HEK293 (cell line): Measurements from ENCODE around the gene TVP23C.

ENCODE experiments used
- CTCF ChIA-PET: fragments of 350-600 bp; formaldehyde crosslinking; extraction: SDS; loops from one replicate; lab custom pipeline; 2021; ENCODE audit warnings: antibody characterized with exemption; lab: Yijun Ruan, JAX
- POLR2A ChIA-PET: fragments of 300-600 bp; formaldehyde crosslinking; extraction: SDS; loops from one replicate; lab custom pipeline; 2020; ENCODE audit warnings: antibody characterized with exemption, inconsistent platforms; lab: Yijun Ruan, JAX
- H3K27ac ChIP-seq: fragments of 200-500 bp; sonication (Bioruptor generic); 2 replicates; pipeline ENCODE4 v1.5.1; 2014; ENCODE audit warnings: low read depth, low read length, control low read depth, inconsistent platforms; ENCODE audit errors: extremely low read depth
- H3K36me3 ChIP-seq, 2 experiments: fragments of 200-500 bp in 1 of 2; sonication (Bioruptor generic) in 1 of 2; 1 replicate in 1 of 2; 2 replicates in 1 of 2; pipeline ENCODE4 v1.5.1; 2014 to 2017; ENCODE audit warnings: inconsistent platforms in 2 of 2, low read length in 2 of 2; ENCODE audit not compliant: control insufficient read depth in 2 of 2, insufficient read depth in 1 of 2
- H3K4me1 ChIP-seq: fragments of 200-500 bp; sonication (Bioruptor generic); 2 replicates; pipeline ENCODE4 v1.5.1; 2014; ENCODE audit warnings: mild to moderate bottlenecking, low read length, inconsistent platforms; ENCODE audit not compliant: control insufficient read depth, insufficient read depth
- H3K4me3 ChIP-seq: 2 replicates; pipeline ENCODE4 v1.5.1; 2011; ENCODE audit warnings: low read depth, mild to moderate bottlenecking, control low read depth, low read length, moderate library complexity
- H3K9me3 ChIP-seq: fragments of 200-500 bp; sonication (Bioruptor generic); 2 replicates; pipeline ENCODE4 v1.5.1; 2014; ENCODE audit warnings: low read depth, low read length, inconsistent platforms; ENCODE audit not compliant: control insufficient read depth, insufficient read depth
- AEBP2 ChIP-seq: fragments of 450-650 bp; formaldehyde crosslinking; IDR thresholded peaks from 2 replicates; pipeline ENCODE4 v1.5.1; 2016; ENCODE audit warnings: missing biosample characterization, missing genetic modification characterization, borderline replicate concordance
- KLF16 ChIP-seq: fragments of 450-650 bp; formaldehyde crosslinking; IDR thresholded peaks from 2 replicates; pipeline ENCODE4 v1.5.1; 2017; ENCODE audit warnings: missing biosample characterization, missing genetic modification characterization
- KLF9 ChIP-seq: fragments of 450-650 bp; formaldehyde crosslinking; IDR thresholded peaks from 2 replicates; pipeline ENCODE4 v1.5.1; 2016; ENCODE audit warnings: missing biosample characterization, missing genetic modification characterization, low read depth
- MEIS1 ChIP-seq: sonication (generic); formaldehyde crosslinking; IDR thresholded peaks from 2 replicates; pipeline ENCODE4 v1.8.1; 2022; ENCODE audit warnings: missing genetic modification reagents, mild to moderate bottlenecking, borderline replicate concordance
- YY1 ChIP-seq: fragments of 450-650 bp; formaldehyde crosslinking; IDR thresholded peaks from 2 replicates; pipeline ENCODE4 v1.5.1; 2018; ENCODE audit warnings: missing biosample characterization, missing genetic modification characterization
- YY2 ChIP-seq: fragments of 450-650 bp; formaldehyde crosslinking; IDR thresholded peaks from 2 replicates; pipeline ENCODE4 v1.5.1; 2016; ENCODE audit warnings: missing biosample characterization, missing genetic modification characterization
- ZBTB20 ChIP-seq: fragments of 450-650 bp; formaldehyde crosslinking; IDR thresholded peaks from 2 replicates; pipeline ENCODE4 v1.5.1; 2016; ENCODE audit warnings: missing biosample characterization, missing genetic modification characterization
- ZBTB21 ChIP-seq: fragments of 450-650 bp; formaldehyde crosslinking; IDR thresholded peaks from 2 replicates; pipeline ENCODE4 v1.5.1; 2017; ENCODE audit warnings: missing biosample characterization, missing genetic modification characterization
- ZBTB7A ChIP-seq: fragments of 450-650 bp; formaldehyde crosslinking; IDR thresholded peaks from 2 replicates; pipeline ENCODE4 v1.5.1; 2016; ENCODE audit warnings: low read depth, missing biosample characterization, missing genetic modification characterization
- ZFHX2 ChIP-seq: fragments of 450-650 bp; formaldehyde crosslinking; conservative IDR thresholded peaks from 2 replicates; pipeline ENCODE4 v1.5.1; 2016; ENCODE audit warnings: missing biosample characterization, missing genetic modification characterization
- ZNF155 ChIP-seq: fragments of 450-650 bp; formaldehyde crosslinking; IDR thresholded peaks from 2 replicates; pipeline ENCODE4 v1.5.1; 2016; ENCODE audit warnings: missing biosample characterization, missing genetic modification characterization
- ZNF169 ChIP-seq: fragments of 450-650 bp; formaldehyde crosslinking; IDR thresholded peaks from 2 replicates; pipeline ENCODE4 v1.5.1; 2016; ENCODE audit warnings: missing biosample characterization, missing genetic modification characterization
- ZNF2 ChIP-seq: fragments of 450-650 bp; formaldehyde crosslinking; IDR thresholded peaks from 2 replicates; pipeline ENCODE4 v1.5.1; 2016; ENCODE audit warnings: missing biosample characterization, missing genetic modification characterization
- ZNF335 ChIP-seq: fragments of 450-650 bp; formaldehyde crosslinking; conservative IDR thresholded peaks from 2 replicates; pipeline ENCODE4 v1.5.1; 2016; ENCODE audit warnings: missing biosample characterization, missing genetic modification characterization
- ZNF549 ChIP-seq: fragments of 450-650 bp; IDR thresholded peaks from 2 replicates; pipeline ENCODE4 v1.5.1; 2018; ENCODE audit warnings: missing biosample characterization, missing genetic modification characterization, mild to moderate bottlenecking, inconsistent platforms, moderate library complexity
- ZNF660 ChIP-seq: fragments of 450-650 bp; IDR thresholded peaks from 2 replicates; pipeline ENCODE4 v1.5.1; 2018; ENCODE audit warnings: missing biosample characterization, mild to moderate bottlenecking, missing genetic modification characterization
- ZNF664 ChIP-seq: fragments of 450-650 bp; formaldehyde crosslinking; IDR thresholded peaks from 2 replicates; pipeline ENCODE4 v1.5.1; 2016; ENCODE audit warnings: missing biosample characterization, missing genetic modification characterization
- ZNF707 ChIP-seq: fragments of 450-650 bp; formaldehyde crosslinking; IDR thresholded peaks from 2 replicates; pipeline ENCODE4 v1.5.1; 2016; ENCODE audit warnings: missing biosample characterization, missing genetic modification characterization
- ZNF830 ChIP-seq: fragments of 450-650 bp; IDR thresholded peaks from 2 replicates; pipeline ENCODE4 v1.5.0; 2018; ENCODE audit warnings: missing biosample characterization, missing genetic modification characterization, low read depth, mild to moderate bottlenecking, moderate library complexity
- ZNF837 ChIP-seq: fragments of 450-650 bp; formaldehyde crosslinking; IDR thresholded peaks from 2 replicates; pipeline ENCODE4 v1.5.1; 2016; ENCODE audit warnings: missing biosample characterization, missing genetic modification characterization
- ZNF843 ChIP-seq: fragments of 450-650 bp; formaldehyde crosslinking; IDR thresholded peaks from 2 replicates; pipeline ENCODE4 v1.5.1; 2016; ENCODE audit warnings: missing biosample characterization, missing genetic modification characterization
- TF ChIP-seq, protein P1 (sequence below): fragments of 450-650 bp; formaldehyde crosslinking; IDR thresholded peaks from 2 replicates; pipeline ENCODE4 v1.5.1; 2016; ENCODE audit warnings: missing biosample characterization, missing genetic modification characterization, low read depth
- TF ChIP-seq, protein P2 (sequence below): fragments of 450-650 bp; formaldehyde crosslinking; IDR thresholded peaks from 2 replicates; pipeline ENCODE4 v1.5.1; 2017; ENCODE audit warnings: missing biosample characterization, missing genetic modification characterization
- TF ChIP-seq, protein P3 (sequence below): fragments of 450-650 bp; formaldehyde crosslinking; IDR thresholded peaks from 2 replicates; pipeline ENCODE4 v1.5.1; 2016; ENCODE audit warnings: missing biosample characterization, missing genetic modification characterization

Gene TVP23C

DNA sequence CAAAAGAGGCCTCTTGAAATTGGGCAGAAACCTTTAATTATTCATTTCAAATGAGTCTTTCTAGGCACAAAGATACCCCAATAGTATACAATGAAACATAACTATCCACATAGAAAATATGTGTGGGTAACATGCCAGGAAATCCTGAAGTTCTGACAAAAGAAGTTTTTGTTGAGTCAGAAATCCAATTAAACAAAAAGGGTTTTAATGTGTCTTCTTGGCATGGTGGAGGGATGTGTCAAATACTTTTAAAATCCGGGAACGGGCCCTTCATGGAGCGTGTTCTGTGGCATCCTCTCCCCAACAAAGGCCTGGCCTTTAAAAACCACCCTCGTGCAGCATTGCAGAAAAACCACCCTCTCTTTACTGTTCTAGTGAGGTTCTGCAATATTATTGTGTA, 110.0 kb downstream of the TVP23C start:
- no peak for TF ChIP-seq ZNF664 (tag by site-specific recombination)
- TF ChIP-seq ZBTB20 (tag by site-specific recombination): no peak
- TF ChIP-seq, protein P1, sequence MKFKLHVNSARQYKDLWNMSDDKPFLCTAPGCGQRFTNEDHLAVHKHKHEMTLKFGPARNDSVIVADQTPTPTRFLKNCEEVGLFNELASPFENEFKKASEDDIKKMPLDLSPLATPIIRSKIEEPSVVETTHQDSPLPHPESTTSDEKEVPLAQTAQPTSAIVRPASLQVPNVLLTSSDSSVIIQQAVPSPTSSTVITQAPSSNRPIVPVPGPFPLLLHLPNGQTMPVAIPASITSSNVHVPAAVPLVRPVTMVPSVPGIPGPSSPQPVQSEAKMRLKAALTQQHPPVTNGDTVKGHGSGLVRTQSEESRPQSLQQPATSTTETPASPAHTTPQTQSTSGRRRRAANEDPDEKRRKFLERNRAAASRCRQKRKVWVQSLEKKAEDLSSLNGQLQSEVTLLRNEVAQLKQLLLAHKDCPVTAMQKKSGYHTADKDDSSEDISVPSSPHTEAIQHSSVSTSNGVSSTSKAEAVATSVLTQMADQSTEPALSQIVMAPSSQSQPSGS: no peak
- TF ChIP-seq, protein P2, sequence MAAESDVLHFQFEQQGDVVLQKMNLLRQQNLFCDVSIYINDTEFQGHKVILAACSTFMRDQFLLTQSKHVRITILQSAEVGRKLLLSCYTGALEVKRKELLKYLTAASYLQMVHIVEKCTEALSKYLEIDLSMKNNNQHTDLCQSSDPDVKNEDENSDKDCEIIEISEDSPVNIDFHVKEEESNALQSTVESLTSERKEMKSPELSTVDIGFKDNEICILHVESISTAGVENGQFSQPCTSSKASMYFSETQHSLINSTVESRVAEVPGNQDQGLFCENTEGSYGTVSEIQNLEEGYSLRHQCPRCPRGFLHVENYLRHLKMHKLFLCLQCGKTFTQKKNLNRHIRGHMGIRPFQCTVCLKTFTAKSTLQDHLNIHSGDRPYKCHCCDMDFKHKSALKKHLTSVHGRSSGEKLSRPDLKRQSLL: no peak
- no peak for TF ChIP-seq ZBTB7A (tag by site-specific recombination)
- TF ChIP-seq ZFHX2 (tag by site-specific recombination): no peak
- TF ChIP-seq KLF9 (tag by site-specific recombination): no peak
- no peak for TF ChIP-seq YY2
- no peak for TF ChIP-seq ZNF843
- TF ChIP-seq ZBTB21 (tag by site-specific recombination): no peak
- no peak for TF ChIP-seq ZNF155
- TF ChIP-seq ZNF830: no peak
- H3K36me3 ChIP-seq: peaks cover 0 to 46% of the 10 kb centered on the region in 2 experiments; a peak in 1 of 3 replicates
- no peak overlapping the region for H3K27ac ChIP-seq
- CTCF ChIA-PET: interaction anchor here (1.2 kb wide), 1 partner anchor 11 kb away, joined by 3 read pairs; no protein-coding TSS in a partner anchor
- POLR2A ChIA-PET: no interaction called here
- no peaks in the 10 kb centered on the region; the same call in 1 of the 2 replicates for H3K9me3 ChIP-seq
- H3K4me1 ChIP-seq: no peaks in the 10 kb centered on the region
- no peak overlapping the region for H3K4me3 ChIP-seq

GRCh38 chr17:15452746-15453145, 110.5 kb downstream of the TVP23C start:
- ChIA-PET POLR2A (no interaction called here), CTCF (no interaction called here)
- H3K9me3 ChIP-seq: no peaks in the 10 kb centered on the region; the same call in 1 of the 2 replicates
- peaks cover 0 to 46% of the 10 kb centered on the region in 2 experiments; a peak in 1 of 3 replicates for H3K36me3 ChIP-seq
- H3K4me1 ChIP-seq: no peaks in the 10 kb centered on the region
- H3K4me3 ChIP-seq: no peak overlapping the region
- H3K27ac ChIP-seq: no peak overlapping the region
- TF ChIP-seq, protein P3, sequence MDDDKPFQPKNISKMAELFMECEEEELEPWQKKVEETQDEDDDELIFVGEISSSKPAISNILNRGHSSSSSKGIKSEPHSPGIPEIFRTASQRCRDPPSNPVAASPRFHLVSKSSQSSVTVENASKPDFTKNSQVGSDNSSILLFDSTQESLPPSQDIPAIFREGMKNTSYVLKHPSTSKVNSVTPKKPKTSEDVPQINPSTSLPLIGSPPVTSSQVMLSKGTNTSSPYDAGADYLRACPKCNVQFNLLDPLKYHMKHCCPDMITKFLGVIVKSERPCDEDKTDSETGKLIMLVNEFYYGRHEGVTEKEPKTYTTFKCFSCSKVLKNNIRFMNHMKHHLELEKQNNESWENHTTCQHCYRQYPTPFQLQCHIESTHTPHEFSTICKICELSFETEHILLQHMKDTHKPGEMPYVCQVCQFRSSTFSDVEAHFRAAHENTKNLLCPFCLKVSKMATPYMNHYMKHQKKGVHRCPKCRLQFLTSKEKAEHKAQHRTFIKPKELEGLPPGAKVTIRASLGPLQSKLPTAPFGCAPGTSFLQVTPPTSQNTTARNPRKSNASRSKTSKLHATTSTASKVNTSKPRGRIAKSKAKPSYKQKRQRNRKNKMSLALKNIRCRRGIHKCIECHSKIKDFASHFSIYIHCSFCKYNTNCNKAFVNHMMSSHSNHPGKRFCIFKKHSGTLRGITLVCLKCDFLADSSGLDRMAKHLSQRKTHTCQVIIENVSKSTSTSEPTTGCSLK: no peak
- TF ChIP-seq MEIS1 (no peak), YY1 (no peak), ZNF707 (tag by site-specific recombination) (no peak), AEBP2 (tag by site-specific recombination) (no peak), ZNF169 (no peak), ZNF830 (no peak), ZNF2 (tag by site-specific recombination) (no peak), ZNF549 (no peak), ZNF335 (tag by site-specific recombination) (no peak), ZNF660 (tag by site-specific recombination) (no peak), KLF16 (no peak), ZNF837 (tag by site-specific recombination) (no peak)
